Kasumi-1 (cell line): ENCODE results near the gene CYP2R1.
A peak's percentile ranks its signal among the peaks of the same experiment; 100 is the strongest.

Experiments used
- DNase-seq, 2 experiments: peaks; one replicate each; lab custom pipeline; 2025; lab: John Stamatoyannopoulos, UW

CYP2R1 gene, protein sequence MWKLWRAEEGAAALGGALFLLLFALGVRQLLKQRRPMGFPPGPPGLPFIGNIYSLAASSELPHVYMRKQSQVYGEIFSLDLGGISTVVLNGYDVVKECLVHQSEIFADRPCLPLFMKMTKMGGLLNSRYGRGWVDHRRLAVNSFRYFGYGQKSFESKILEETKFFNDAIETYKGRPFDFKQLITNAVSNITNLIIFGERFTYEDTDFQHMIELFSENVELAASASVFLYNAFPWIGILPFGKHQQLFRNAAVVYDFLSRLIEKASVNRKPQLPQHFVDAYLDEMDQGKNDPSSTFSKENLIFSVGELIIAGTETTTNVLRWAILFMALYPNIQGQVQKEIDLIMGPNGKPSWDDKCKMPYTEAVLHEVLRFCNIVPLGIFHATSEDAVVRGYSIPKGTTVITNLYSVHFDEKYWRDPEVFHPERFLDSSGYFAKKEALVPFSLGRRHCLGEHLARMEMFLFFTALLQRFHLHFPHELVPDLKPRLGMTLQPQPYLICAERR

GRCh38 chr11:14892036-14892556, at the start of gene CYP2R1:
TSS of gene CYP2R1 (minus strand) at chr11:14892231. CDS start at chr11:14892205, 26 bp downstream.
- peak; percentile 97 to 98 for DNase-seq

DNA sequence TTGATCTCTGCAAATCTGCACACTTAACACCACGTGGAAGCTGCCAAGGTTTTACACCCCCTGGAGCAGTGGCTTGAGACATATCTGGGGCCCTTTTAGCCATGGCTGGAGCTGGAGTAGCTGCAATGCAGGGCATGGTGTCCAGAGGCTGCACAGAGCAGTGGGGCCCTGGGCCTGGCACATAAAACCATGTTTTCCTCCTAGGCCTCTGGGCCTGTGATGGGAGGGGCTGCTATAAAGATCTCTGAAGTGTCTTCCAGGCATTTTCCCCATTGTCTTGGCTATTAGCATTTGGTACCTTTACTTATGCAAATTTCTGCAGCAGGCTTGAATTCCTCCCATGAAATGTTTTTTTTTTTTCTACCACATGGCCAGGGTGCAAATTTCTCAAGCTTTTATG, 46.9 kb upstream of the CYP2R1 start:
- DNase-seq: no peak

DNA sequence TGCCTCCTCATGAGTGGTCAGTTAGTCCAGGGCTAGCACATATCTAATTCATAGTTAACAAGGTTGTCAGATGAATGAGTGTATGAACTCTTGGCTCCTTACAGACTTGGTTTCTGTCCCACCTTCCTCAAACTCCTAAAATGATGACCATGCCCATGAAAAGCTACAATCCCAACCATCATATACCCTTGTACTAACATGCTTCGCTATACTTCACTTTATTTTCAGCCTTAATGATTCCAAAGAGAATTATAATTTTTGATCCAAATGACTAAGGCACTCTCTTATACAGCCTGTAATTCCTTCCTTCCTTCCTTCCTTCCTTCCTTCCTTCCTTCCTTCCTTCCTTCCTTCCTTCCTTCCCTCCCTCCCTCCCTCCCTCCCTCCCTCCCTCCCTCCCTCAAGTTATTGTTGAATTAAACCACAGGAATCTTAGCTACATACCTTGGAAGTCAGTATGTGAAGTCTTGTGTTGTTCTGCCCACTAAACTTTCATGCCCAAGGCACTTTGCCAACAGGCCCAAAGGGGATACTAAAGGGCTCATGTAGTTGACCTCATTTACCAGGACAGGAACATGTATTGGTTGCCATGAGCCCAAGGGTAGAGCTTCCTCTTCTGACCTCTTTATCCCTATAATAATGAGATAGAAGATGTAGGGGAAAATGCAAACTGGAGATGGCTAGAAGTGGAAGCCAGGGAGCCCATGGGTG, 42.8 kb upstream of the CYP2R1 start:
- no peak for DNase-seq

- DNase-seq: no peak
These were observed 40.4 kb upstream of the CYP2R1 start for GRCh38 chr11:14932447-14932846.

DNA sequence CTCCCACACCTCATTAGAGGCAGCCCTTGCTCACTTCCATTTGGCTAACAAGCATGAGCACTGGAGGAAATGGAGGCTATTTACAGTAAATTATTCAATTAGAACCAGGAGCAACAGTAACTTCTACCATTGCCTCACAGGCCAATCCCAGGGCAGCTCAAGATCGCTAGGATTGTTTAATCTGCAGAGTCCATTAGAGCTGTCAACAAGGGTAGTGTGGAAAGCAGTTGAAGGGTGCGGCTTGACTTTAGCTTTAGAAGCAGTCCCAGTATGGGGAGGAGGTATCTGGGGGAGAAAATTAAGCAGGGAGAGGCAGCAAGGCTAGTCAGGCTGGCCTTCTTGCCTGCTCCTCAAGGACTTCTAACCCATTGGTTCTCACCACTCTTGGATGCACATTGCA, 38.3 kb upstream of the CYP2R1 start:
- no peak for DNase-seq

DNA sequence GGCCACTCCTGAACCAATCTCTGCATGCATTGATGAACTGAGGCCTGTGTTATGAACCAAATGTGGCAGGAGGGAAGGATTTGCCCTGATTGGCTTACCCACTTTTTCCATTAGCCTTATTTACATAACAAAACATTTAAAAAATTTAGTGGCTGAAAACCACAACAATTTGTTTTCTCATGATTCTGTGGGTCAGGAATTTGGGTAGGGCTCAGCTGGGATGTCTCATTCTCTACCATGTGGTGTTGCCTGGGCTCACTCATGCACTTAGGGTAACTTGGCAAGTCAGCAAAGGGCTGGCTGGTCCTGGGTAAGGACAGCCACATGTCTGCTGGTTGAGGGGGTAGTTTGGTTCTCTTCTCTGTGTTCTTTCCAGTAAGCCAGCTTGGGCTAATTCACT, 35.1 kb upstream of the CYP2R1 start:
- DNase-seq: no peak

DNA sequence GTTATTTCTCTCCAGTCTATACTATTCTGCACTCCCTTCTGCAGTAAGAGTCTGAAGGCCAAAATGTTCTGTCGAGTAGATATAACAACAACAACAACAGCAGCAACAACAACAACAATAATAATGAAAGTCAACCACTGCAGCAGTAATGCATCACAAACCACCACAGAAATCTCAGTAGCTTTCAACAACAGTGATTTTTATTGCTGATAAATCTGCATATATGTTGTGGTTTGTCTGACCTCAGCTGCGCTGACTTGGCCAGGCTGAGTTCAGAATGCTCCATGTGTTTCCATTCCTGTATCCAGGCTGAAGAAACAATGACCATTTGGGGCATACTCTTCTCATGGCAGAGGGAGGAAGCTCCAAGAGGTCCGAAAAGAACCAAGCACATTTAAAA, 32.3 kb upstream of the CYP2R1 start:
- no peak for DNase-seq

DNA sequence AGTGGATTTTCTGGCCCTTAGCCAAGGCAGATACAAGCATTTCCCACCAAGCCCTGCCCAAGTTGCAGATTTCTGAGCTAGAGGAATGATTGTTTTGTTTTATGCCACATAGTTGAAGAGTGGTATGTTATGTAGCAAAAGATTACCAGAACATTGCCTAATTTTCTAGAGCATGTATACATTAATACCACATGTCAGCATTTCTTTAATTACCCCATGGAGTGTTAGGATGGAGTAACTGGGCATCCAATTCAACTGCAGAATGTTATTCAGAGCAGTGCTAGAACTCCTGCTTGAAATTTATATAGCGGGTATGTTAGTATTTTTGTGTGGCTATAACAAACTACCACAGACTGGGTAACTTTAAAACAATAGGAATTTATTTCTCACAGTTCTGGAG, 24.4 kb upstream of the CYP2R1 start:
- DNase-seq: no peak

DNA sequence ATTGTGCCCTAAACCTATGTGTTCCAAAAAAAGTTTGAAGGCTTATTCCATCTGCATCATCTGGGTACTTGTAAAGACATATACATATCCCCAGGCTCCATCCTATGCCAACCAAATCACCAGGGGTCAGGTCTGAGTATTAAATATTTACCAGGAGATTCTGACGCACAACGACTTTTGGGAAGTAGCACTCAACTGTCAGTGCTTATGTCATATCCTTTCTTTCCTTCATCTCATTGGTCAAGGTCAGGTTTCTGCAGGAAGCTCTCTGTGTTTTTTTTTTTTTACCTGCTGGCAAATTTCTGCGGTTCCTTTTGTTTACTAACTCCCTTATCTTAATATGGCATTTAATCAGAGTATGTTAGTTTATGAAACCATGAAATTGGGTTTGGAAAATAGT, 22.5 kb upstream of the CYP2R1 start:
- DNase-seq: no peak

- DNase-seq: peak; percentile 70 to 78
These were observed 16.3 kb upstream of the CYP2R1 start for GRCh38 chr11:14908214-14908880.

DNA sequence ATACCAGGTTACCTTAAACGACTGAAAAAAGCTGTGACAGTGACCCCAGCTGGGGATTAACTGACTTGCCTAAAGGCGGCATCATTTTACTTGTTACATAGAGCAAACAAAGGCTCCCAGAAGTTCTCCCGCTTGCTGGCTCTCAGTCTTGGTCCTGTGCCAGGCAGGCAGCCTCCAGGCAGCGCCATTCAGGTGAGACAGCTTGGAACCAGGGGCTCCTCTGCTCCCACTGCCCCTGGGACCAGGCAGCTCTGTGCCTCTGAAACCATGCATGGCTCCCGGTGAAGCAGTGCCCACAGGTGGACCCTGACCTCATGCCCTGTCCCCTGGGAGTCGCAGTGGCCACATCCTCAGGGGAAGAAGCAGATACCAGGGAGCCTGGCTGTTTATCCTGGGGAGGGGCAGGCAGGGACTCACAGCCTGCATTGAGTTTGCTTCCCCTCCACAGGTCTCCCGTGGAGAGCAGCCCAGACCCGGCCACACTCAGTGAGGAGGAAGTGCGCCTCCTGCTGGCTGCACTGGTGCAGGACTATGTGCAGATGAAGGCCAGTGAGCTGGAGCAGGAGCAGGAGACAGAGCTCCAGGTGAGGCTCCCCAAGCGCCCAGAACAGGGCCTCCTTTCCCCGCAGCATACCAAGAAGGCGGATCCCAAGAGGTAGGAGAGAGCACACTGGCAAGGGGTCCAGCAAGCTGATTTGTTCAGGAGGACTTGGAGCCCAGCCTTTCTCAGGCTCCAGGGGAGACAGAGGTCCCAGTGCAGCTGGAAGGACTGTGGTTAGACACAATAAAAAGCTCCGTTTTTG, 15.6 kb upstream of the CYP2R1 start:
- peak; percentile 29 to 43 for DNase-seq

DNA sequence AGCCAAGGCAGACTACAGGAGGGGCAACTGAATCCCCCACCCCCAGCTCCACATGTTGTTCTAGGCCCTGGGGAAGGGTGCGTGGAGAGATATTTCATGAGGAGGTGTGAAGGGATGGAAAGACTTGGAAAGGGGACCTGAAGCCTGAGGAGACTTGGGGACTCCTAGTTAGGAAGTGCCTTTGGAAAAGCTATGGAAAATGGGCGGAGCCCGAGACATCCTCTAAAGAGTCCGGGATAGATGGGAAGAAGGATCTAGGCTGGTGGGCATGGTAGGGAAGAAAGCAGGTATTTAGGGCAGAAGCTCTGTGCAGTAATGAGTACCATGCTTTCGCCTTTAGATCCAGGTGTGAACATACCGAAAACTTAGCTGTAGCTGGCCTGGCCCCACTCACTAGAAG, 15.0 kb upstream of the CYP2R1 start:
- no peak for DNase-seq

DNA sequence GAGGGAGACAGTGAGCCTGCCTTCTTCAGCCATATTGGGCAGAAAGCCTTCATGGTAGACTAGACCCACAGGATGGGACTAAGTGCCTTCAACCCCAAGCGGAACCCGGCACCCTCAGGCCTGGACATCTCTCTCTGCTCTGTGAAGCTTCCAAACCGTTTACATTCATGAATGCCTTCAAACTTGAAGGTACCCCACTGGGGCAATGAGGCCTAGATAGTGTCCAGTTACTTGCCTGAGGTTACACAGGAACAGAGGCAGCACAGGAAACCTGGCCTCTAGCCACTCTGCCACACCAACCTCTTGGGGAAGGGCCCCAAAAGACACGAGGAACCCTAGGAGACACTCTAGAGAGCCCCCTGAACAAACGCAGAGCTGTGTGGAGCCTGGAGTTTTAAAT, 14.5 kb upstream of the CYP2R1 start:
- DNase-seq: no peak

DNA sequence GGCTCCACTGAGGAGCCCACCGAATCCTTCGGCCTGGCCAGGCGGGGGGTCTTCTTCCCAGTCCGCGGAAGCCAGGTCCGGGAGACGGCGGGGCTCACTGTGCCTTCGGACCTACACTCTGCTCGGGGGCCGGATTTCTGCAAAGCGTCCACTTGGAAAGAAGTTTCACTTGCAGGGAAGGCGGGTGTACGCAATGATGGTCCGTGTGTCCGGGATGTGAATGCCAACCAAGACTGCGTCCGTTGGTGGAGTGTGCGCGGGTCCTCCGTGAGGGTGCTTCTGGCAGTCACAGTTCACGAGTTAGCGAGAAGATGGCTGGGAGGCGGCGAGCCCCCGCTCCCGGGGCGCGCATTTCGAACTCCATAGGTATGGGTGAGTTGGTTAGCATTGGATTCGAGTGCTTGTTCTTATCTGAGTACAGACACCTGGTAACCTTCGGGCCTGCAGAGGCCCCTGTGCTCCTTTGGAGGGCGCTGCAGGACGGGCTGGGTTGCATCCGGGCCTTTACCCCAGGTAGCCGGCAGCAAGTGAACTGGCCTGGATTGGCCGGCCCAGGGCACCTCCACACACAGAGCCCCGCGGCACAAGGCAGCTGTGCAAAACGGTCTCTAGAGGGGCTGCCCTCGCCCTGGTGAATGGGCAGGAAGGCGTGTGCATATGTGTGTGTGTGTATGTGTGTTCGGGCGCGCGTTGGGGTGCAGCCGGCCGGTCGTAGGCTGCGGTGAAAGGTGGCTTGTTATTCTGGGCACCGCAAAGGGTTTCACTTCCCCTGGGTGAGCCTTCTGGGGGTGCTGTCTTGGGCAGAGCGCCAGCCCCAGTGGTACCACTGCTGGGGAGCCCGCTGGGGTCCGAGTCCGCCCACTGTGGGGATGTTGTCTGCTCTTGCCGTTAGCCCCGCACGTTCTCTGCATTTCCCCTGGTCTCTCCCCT, 13.3 kb upstream of the CYP2R1 start:
- DNase-seq: peak; percentile 64 to 70

DNA sequence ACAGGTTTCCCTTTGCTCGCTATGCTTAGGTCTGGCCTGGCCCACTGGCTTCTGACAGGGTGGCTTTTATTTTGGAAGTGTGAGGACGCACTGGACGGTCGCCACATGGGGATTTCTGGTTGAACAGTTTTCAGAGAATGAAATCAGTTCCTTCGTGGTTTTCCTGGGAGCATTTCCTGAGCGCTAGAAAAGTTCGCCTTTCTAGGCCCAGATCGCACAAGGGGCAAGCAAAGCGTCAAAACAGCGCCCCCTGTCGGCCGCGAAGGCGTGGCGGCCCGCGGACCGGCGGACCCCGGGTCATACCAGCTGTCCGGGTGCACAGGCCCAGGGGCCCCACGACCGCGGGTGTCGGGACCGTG, 12.7 kb upstream of the CYP2R1 start:
- peak; percentile 77 to 86 for DNase-seq

DNA sequence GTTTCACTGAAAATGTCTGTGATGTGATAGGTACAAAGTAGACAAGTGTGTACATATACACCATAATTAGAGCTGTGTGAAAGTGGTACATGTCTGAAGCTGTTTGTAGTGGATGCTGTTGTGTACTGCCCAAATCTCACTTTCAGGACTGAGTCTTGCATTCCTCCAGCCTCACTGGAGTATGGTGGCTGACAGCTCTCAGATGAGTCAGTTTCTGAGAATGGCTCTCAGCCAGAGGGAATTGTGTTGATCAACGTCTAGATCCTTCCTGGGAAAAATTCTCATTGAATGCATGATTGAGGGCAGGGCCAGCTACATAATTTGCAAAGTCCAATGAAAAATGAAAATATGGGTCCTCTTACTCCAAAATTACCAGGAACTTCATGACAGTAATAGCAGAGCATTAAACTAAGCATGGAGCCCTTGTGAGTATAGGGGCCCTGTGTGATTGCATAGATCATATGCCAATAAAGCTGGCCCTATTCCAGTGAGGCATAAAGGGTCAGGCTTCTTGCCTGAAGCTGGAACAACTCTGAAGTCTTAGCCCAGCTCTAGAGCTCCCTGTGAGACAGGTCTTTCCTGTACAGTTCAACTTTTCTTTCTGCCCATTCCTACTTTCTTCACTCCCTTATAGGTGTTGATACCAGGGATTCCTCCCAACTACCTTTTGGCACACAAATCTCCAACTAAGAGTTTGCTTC, 10.8 kb upstream of the CYP2R1 start:
- DNase-seq: no peak

DNA sequence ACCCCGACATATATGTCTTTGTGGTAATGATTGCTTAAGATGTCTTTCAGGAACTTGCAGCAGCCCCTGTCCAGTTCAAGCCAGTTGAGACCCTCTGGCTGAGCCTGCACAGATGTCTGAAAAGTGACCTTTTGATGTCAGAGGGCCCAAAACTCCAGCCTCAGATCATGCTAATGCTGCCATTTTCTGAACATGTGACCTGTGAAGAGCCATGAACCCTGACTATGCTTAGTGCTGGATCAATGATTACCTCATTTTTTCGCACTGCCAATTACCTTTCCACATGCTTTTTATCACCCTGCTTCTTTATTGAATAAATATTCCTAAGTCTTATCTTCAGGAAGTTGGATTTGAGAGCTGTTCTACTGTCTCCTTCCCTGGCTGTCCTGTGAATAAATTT, 6.9 kb upstream of the CYP2R1 start:
- DNase-seq: no peak

DNA sequence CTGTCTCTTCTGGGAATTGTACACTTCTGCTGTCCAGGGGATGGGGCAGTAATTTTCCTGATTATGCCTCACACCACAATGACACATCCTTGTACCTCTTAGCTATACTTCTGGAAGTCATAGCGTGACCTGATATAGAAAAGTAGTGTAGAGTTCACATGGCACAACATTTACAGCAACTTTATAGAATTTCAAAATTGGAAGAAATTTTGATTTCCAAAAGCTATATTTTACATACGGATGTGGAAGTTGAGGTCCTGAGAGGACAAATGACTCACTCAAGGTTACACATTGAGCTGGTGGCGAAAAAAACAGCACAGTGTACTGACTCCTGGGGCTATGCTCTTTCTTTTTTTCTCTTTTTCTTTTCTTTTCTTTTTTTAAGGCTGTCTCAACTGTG, 6.3 kb upstream of the CYP2R1 start:
- no peak for DNase-seq

- DNase-seq: peak; percentile 75 to 78
These were observed 2.9 kb upstream of the CYP2R1 start for GRCh38 chr11:14894657-14895598.
